ENCODE results near the gene IP6K1.
"Not testable (repeated sequence)": the region's sequence is repeated elsewhere in the genome, so short reads cannot be mapped to it uniquely, and the experiment has no call there.

Gene IP6K1

GRCh38 chr3:49769286-49769915 lies 16.9 kb downstream of the IP6K1 start:
- DNase-seq (ENCODE audit: low spot score): no peak

DNA sequence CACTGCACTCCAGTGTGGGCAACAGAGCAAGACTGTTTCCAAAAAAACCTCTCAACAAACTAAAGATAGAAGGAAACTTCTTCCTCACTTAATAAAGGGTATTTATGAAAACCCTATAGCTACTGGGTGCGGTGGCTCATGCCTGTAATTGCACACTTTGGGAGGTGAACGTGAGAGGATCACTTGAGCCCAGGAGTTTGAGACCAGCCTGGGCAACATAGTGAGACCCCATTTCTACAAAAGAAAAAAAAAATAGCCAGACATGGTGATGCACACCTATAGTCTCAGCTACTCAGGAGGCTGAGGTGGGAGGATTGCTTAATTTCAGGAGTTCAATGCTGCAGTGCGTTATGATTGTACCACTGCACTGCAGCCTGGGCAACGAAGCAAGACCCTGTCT lies 22.4 kb downstream of the IP6K1 start:
- no peak for DNase-seq (ENCODE audit: low spot score)

DNA sequence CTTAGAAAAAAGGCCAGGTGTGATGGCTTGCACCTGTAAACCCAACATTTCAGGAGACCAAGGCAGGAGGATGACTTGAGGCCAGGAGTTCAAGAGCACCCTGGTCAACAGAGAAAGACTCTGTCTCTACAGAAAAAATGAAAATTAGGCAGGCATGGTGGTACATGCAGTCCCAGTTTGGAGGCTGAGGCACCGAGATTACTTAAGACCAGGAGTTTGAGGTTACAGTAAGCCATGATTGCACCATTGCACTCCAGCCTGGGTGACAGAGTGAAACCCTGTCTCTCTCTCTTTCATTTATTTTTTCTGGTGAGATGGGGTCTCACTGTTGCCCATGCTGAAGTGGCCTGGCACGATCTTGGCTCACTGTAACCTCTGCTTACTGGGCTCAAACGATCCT lies 24.7 kb downstream of the IP6K1 start:
- DNase-seq (ENCODE audit: low spot score): no peak

DNA sequence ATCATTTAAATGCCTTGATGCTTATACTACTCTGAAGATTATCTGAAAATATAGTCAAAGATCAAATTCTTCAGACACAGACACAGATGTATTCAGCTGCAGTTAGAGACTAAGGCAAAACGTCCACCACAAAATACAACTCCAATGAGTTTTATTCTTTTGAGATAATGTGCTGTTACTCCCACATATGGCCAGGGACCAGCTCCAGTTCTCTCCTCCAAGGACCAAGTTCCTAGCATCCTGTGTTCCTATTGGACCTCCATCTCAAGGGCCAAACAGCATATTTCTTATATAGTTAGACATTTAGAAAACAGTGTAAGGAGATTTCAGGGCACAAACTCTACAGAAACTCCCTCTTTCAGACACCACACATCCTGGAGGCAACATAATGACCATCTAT lies 27.1 kb downstream of the IP6K1 start:
- DNase-seq (ENCODE audit: low spot score): no peak

GRCh38 chr3:49757197-49757596 lies 29.1 kb downstream of the IP6K1 start:
- no peak for DNase-seq (ENCODE audit: low spot score)

DNA sequence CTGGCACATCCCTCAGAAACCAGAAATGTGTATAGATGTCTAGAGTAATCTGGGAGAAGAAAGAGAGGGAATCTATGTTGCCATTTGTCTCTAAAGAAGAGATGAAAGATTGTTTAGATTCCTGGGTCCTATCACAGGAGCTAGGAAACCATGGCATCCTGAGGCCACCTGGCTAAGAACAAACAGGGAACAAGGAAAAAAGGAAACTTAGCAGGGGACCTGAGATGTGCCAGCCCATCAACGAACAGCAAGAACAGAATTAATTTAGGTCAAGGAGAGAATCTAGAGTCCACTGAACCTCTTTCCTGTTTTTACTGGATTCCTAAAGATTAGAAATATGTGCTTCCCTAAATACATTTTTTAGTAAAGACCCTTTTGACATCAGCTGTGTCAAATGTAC lies 30.3 kb downstream of the IP6K1 start:
- DNase-seq (ENCODE audit: low spot score): no peak

- DNase-seq (ENCODE audit: low spot score): no peak
These were observed 31.8 kb downstream of the IP6K1 start for GRCh38 chr3:49754536-49754935.

- DNase-seq (ENCODE audit: low spot score): no peak
These were observed 34.8 kb downstream of the IP6K1 start for GRCh38 chr3:49751501-49751900.

DNA sequence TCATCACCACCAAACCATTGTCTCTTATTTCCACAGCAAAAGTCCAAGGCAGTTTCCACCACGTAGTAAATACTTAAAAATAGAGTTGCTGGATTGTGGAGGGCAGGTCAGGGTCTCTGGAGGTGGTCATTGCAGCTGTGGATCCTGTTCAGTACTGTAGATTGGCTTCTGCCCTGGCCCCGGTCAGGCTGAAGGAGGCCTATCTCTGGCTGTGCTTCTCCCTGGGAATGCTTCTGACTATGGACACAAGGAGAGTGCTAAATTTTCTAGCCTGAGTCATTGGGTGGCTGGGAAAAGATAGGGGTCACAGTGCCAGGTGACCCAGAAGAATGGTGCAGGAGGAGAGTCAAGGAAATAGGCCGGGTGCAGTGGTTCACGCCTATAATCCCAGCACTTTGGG lies 36.3 kb downstream of the IP6K1 start:
- DNase-seq (ENCODE audit: low spot score): no peak

DNA sequence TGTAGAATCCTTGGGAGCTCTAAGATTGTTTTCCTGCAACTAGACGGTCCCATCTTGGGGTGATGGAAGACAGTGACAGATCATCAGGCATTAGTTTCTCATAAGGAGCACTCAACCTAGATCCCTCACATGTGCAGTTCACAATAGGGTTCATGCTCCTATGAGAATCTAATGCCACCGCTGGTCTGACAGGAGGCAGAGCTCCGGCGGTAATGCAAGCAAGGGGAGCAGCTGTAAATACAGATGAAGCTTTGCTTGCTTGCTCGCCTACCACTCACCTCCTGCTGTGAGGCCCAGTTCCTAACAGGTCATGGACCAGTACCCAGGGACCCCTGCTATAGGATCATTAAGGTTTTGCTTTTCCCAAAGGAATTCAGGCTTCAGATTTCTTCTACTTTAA lies 37.5 kb downstream of the IP6K1 start:
- DNase-seq (ENCODE audit: low spot score): not testable (repeated sequence)

GRCh38 chr3:49747792-49748480 lies 38.4 kb downstream of the IP6K1 start:
- no peak for DNase-seq (ENCODE audit: low spot score)

DNA sequence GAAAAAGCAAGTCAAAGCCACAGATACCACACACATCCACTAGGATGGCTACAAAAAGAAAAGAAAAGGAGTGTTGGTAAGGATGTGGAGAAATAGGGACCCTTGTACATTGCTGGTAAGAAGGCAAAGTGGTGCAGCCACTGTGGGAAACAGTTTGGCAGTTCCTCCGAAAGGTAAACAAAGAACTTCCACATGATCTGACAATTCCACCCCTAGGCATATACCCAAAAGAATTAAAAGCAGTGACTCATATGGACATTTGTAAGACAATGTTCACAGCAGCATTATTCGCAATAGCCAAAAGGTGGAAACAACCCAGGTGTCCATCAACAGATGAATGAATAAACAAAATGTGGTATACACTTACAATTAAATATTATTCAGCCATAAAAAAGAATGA lies 40.4 kb downstream of the IP6K1 start:
- DNase-seq (ENCODE audit: low spot score): no peak

DNA sequence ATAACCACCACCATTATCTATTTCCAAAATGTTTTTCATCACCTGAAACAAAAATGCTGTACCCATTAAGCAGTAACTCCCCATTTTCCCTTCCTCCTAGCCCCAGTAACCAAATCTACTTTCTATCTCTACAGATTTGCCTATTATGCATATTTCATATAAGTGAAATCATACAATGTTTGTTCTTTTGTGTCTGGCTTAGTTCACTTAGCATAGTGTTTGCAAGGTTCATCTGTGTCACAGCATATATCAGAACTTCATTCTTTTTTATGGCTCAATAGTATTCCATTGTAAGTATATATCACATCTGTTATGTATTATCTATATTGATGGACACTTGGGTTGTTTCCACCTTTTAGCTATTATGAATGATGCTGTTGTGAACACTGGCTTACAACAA lies 45.9 kb downstream of the IP6K1 start:
- DNase-seq (ENCODE audit: low spot score): no peak

GRCh38 chr3:49738067-49738713 lies 48.2 kb downstream of the IP6K1 start:
- DNase-seq (ENCODE audit: low spot score): no peak

DNA sequence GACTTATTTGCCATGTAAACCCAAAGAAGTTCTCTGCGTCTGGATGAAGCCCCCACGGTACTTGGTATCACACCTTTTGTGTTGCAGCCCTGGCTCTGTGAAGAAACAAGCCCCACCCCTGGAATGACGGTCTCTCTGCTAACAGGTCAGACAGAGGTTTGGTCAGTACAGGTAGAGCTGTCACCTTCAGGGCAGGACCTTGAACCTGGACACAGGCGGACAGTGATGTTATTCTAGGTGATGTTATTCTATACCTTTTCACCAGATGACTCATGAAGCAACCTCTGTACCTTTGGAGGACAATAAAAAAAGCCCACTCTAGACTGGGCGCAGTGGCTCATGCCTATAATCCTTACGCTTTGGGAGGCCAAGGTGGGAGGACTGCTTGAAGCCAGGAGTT lies 51.6 kb downstream of the IP6K1 start:
- no peak for DNase-seq (ENCODE audit: low spot score)

- DNase-seq (ENCODE audit: low spot score): no peak
These were observed 52.8 kb downstream of the IP6K1 start for GRCh38 chr3:49733551-49733950.

DNA sequence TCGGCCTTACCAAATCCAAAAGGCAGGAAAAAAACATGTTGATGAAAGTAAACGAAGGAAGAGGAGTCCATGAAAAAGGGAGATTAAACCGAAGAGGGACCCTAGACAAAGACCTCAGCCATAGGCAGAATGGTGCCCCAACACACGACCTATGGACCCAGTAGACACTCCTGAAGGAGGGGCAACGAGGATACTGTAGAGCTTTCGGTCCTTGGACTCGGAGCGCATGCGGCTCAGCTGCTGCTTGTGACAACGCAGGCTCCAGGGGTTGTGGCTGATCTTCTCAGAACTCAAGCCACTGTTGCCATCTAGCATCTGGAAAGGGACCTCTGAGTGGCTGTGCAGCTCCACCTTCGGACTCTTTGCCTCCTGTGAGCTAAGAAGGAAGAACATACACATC lies 53.7 kb downstream of the IP6K1 start:
- no peak for DNase-seq (ENCODE audit: low spot score)

- no peak for DNase-seq (ENCODE audit: low spot score)
These were observed 56.3 kb downstream of the IP6K1 start for GRCh38 chr3:49729966-49730609.

DNA sequence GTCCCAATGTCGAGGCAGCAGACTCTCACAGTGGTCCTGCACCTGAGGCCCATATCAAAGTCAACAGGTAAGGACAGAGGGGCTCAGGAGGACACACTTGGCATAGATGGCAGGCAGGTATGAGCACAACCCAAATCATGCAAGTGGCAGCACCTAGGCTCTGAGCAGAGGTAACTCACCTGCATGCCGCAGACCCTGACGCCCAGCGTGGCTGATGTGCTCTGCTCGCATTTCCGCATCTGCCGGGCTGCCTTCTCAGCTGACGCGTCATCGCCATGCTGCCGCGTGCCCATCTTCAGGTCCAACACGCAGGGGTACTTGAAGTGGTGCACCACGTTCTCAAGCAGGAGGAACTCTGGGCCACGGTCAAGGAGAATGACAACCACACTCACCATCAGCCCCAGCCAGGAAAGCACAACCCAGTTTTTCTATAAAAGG lies 58.4 kb downstream of the IP6K1 start:
- no peak for DNase-seq (ENCODE audit: low spot score)

DNA sequence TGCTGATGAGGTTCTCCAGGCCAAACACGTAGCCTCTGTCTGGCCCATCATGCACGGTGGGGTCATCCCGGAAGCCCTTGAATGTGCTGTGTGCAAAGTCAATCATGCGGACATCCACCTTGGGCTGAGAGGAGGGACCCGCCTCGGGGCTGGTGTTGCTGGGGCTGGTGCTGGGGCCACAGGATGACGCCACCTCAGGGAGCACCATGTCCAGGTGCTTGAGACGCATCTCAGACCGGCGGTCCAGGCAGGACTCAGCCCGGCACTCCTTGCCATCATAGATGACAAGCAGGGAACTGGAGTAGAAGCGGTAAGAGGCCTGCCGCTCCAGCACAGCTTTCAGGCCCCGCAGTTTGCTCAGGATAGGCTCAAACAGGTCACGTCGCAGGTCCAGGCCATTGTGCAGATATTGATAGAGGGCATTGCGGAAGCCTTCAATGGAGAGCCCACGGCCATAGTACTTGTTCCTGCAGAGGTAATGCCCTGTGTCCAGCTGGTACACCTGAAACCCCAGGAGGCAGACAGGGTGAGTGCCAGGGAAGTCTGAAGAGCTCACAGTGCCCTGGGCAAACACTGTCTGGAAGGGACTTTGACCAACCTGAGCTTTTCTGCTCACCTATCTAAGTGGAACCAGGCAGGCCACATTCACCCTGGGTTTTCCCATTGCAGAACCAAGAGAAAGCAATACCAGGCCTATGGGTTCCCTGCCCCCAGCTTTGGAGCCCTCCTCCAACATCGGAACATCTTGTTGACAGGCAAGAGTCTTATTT lies 59.0 kb downstream of the IP6K1 start:
- no peak for DNase-seq (ENCODE audit: low spot score)

DNA sequence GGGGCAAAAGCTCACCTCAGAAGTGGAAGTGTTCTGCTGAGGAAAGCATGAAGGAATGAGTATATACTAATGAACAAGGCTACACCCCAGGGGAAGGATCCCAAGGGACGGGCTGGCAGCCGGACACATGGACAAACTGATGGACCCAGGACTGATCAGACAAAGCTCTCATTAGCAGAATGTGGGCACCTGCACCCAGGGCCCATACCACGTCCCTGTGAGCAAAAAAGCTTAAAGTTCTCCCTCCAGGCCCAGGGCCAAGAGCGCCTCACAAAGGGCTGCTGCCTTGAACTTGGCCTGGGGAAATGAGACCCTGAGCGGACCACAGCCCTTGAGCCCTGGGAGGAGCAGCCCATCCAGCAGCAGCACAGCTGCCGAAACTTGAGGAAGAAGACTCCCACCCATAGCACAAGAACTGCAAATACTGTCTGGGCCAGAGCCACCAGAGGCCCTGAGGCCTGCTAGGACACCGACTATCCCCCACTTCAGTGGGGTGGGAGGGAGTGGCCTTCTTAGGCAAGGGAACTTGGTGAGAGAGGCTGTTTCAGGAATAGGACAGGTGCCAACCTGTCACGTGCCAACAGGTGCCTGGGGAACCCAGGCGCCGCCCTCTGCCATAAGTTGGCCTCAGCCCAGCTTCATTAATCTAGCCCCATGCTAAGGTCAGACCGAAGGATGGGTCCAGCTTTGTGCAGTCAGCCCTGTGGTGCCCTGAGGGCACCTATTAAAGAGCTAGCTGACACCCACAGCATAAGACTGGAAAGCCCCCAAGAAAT lies 60.2 kb downstream of the IP6K1 start:
- no peak for DNase-seq (ENCODE audit: low spot score)

- no peak for DNase-seq (ENCODE audit: low spot score)
These were observed 61.8 kb downstream of the IP6K1 start for GRCh38 chr3:49724586-49724985.

Data from kidney capillary endothelial cell (primary cell).